Vagina (tissue), 2 donors: ENCODE data around the gene ADAT2. TPM values are rescaled to one million over a fixed set of nuclear protein-coding genes. Genes with fewer than 3 reads are reported as not detected.

Experiments
- DNase-seq, 2 donors: peaks; one replicate each; pipeline ENCODE4 v3.0.0-alpha.2; 2017; ENCODE audit errors: extremely low spot score in 2 of 2
- H3K27ac ChIP-seq: fragments of 200-600 bp; sonication (generic); one replicate; pipeline ENCODE4 v1.5.1; 2019
- H3K27me3 ChIP-seq: fragments of 200-600 bp; sonication (generic); one replicate; pipeline ENCODE4 v1.5.1; 2019
- H3K36me3 ChIP-seq, 2 donors: fragments of 200-600 bp; sonication (generic); one replicate each; pipeline ENCODE4 v1.5.1; 2017 to 2019
- H3K4me1 ChIP-seq: fragments of 200-600 bp; sonication (generic); one replicate; pipeline ENCODE4 v1.5.1; 2019
- H3K4me3 ChIP-seq, 2 donors: fragments of 200-600 bp; sonication (generic); 1 replicate in 1 of 2; 2 replicates in 1 of 2; pipeline ENCODE4 v1.5.1; 2016 to 2019
- H3K9me3 ChIP-seq: fragments of 200-600 bp; sonication (generic); one replicate; pipeline ENCODE4 v1.5.1; 2019
- CTCF ChIP-seq, 3 experiments: fragments of 450-650 bp in 2 of 3; fragments of 200-600 bp in 1 of 3; sonication (generic) in 1 of 3; IDR thresholded peaks; one replicate each; pipeline ENCODE4 v1.5.1; 2017 to 2019; ENCODE audit warnings: antibody characterized with exemption in 3 of 3, mild to moderate bottlenecking in 2 of 3, moderate library complexity in 2 of 3
- POLR2A ChIP-seq, 2 donors: fragments of 450-650 bp; IDR thresholded peaks; one replicate each; pipeline ENCODE4 v1.6.1; 2017; ENCODE audit warnings: antibody characterized with exemption in 2 of 2, mild to moderate bottlenecking in 2 of 2, moderate library complexity in 2 of 2
- POLR2AphosphoS5 ChIP-seq, 2 donors: sonication (generic); formaldehyde crosslinking; IDR thresholded peaks; one replicate each; pipeline ENCODE4 v1.9.0; 2017; ENCODE audit warnings: antibody characterized with exemption in 2 of 2, mild to moderate bottlenecking in 2 of 2, low read depth in 1 of 2; ENCODE audit not compliant: insufficient read depth in 1 of 2
- intact Hi-C: fragments of 100-400 bp; cut with DNase I; formaldehyde crosslinking; loops from one replicate; pipeline ENCODE4 v1.15.1; 2023
- total RNA-seq: library from RNA; depleted of rRNA; stranded (reverse); fragments of >200 nt; gene quantifications from one replicate; pipeline ENCODE4 v1.2.3, GENCODE V29; 2016

The ADAT2 gene
- total RNA-seq, 1 donor from 2014 or later, result 5.9 TPM

GRCh38 chr6:143401636-143402370 is 48.7 kb downstream of the ADAT2 start:
- Histone ChIP-seq H3K4me1 (peaks cover 16% of the 10 kb centered on the region), H3K4me3 (no peak overlapping the region), H3K9me3 (no peaks in the 10 kb centered on the region), H3K27me3 (no peaks in the 10 kb centered on the region), H3K36me3 (no peaks in the 10 kb centered on the region), H3K27ac (no peak overlapping the region)
- TF ChIP-seq POLR2A (IDR thresholded peaks at IDR 0.05), result no peak
- no peak for TF ChIP-seq CTCF (IDR thresholded peaks at IDR 0.05)
- TF ChIP-seq POLR2AphosphoS5 (IDR thresholded peaks at IDR 0.05; ENCODE audit: insufficient read depth in 1 of 2, low read depth in 1 of 2), result no peak
- intact Hi-C loops, result no loop called here
- DNase-seq, result no peak

GRCh38 chr6:143401068-143401446 is 49.4 kb downstream of the ADAT2 start:
- H3K27ac ChIP-seq, result no peak overlapping the region
- no peaks in the 10 kb centered on the region for H3K9me3 ChIP-seq
- no peaks in the 10 kb centered on the region for H3K27me3 ChIP-seq
- no peaks in the 10 kb centered on the region for H3K36me3 ChIP-seq
- no peak for TF ChIP-seq CTCF (IDR thresholded peaks at IDR 0.05)
- no peak for TF ChIP-seq POLR2AphosphoS5 (IDR thresholded peaks at IDR 0.05; ENCODE audit: insufficient read depth in 1 of 2, low read depth in 1 of 2)
- TF ChIP-seq POLR2A (IDR thresholded peaks at IDR 0.05), result no peak
- no peak overlapping the region for H3K4me3 ChIP-seq
- intact Hi-C loops, result no loop called here
- H3K4me1 ChIP-seq, result peaks cover 24% of the 10 kb centered on the region
- no peak for DNase-seq

- intact Hi-C loops, result no loop called here
- no peaks in the 10 kb centered on the region for H3K36me3 ChIP-seq
- no peak overlapping the region for H3K27ac ChIP-seq
- H3K27me3 ChIP-seq, result no peaks in the 10 kb centered on the region
- no peaks in the 10 kb centered on the region for H3K9me3 ChIP-seq
- no peak for TF ChIP-seq CTCF (IDR thresholded peaks at IDR 0.05)
- no peak for TF ChIP-seq POLR2AphosphoS5 (IDR thresholded peaks at IDR 0.05; ENCODE audit: insufficient read depth in 1 of 2, low read depth in 1 of 2)
- TF ChIP-seq POLR2A (IDR thresholded peaks at IDR 0.05), result no peak
- H3K4me1 ChIP-seq, result peaks cover 24% of the 10 kb centered on the region
- no peak overlapping the region for H3K4me3 ChIP-seq
- no peak for DNase-seq
These were observed 50.0 kb downstream of the ADAT2 start for GRCh38 chr6:143400258-143401067.

- TF ChIP-seq POLR2AphosphoS5 (IDR thresholded peaks at IDR 0.05; ENCODE audit: insufficient read depth in 1 of 2, low read depth in 1 of 2) (no peak), CTCF (IDR thresholded peaks at IDR 0.05) (no peak), POLR2A (IDR thresholded peaks at IDR 0.05) (no peak)
- H3K4me3 ChIP-seq, result no peak overlapping the region
These were observed 50.7 kb downstream of the ADAT2 start for GRCh38 chr6:143399775-143400174.

GRCh38 chr6:143399176-143399575 is 51.3 kb downstream of the ADAT2 start:
- H3K4me3 ChIP-seq, result no peak overlapping the region
- no peaks in the 10 kb centered on the region for H3K36me3 ChIP-seq
- DNase-seq, result no peak
- no peak overlapping the region for H3K27ac ChIP-seq
- H3K9me3 ChIP-seq, result no peaks in the 10 kb centered on the region
- intact Hi-C loops, result no loop called here
- TF ChIP-seq CTCF (IDR thresholded peaks at IDR 0.05) (no peak), POLR2AphosphoS5 (IDR thresholded peaks at IDR 0.05; ENCODE audit: insufficient read depth in 1 of 2, low read depth in 1 of 2) (no peak), POLR2A (IDR thresholded peaks at IDR 0.05) (no peak)
- H3K4me1 ChIP-seq, result peaks cover 24% of the 10 kb centered on the region
- no peaks in the 10 kb centered on the region for H3K27me3 ChIP-seq

More at GRCh38 chr6:143399775-143400174, 50.7 kb downstream of the ADAT2 start:
- no peak for DNase-seq
- Histone ChIP-seq H3K9me3 (no peaks in the 10 kb centered on the region), H3K27ac (no peak overlapping the region), H3K36me3 (no peaks in the 10 kb centered on the region), H3K4me1 (peaks cover 24% of the 10 kb centered on the region), H3K27me3 (no peaks in the 10 kb centered on the region)
- intact Hi-C loops, result no loop called here
